NCI-H2081 (cell line): ENCODE data around the gene DDX21.
"Not testable (repeated sequence)": the region's sequence is repeated elsewhere in the genome, so short reads cannot be mapped to it uniquely, and the experiment has no call there.

Experiments
- DNase-seq, 2 experiments: peaks; one replicate each; lab custom pipeline; 2025; lab: John Stamatoyannopoulos, UW

DDX21 gene

DNA sequence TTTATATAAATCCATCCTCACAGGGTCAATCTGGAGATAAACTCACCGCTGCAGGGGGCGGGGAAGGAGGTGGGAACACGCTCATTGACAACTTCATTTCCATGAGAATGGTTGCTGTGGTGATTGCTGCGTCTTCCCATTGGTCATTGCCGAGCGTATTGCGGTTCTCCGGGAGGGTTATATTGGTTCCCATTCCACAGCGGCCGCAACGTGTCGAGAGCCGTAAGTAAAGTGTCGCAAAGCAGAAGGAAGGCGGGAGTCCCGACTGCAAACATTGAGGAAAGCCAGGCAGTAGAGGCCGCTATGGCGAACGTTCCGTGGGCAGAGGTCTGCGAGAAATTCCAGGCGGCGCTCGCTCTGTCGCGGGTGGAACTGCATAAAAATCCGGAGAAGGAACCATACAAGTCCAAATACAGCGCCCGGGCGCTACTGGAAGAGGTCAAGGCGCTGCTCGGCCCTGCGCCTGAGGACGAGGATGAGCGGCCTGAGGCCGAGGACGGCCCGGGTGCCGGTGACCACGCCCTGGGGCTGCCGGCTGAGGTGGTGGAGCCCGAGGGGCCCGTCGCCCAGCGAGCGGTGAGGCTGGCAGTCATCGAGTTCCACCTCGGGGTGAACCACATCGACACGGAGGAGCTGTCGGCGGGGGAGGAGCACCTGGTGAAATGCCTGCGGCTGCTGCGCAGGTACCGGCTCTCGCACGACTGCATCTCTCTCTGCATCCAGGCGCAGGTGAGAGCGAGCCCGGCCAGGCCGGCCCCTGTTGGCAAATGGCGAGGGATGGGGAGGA lies 32.8 kb downstream of the DDX21 start, which contains the start of gene KIFBP:
Gene KIFBP, plus strand, starts transcription at position 274 of the 787 bp plus-strand sequence. Its CDS starts 30 bp downstream, at position 304.
- DNase-seq: peak; percentile 93 to 97

DNA sequence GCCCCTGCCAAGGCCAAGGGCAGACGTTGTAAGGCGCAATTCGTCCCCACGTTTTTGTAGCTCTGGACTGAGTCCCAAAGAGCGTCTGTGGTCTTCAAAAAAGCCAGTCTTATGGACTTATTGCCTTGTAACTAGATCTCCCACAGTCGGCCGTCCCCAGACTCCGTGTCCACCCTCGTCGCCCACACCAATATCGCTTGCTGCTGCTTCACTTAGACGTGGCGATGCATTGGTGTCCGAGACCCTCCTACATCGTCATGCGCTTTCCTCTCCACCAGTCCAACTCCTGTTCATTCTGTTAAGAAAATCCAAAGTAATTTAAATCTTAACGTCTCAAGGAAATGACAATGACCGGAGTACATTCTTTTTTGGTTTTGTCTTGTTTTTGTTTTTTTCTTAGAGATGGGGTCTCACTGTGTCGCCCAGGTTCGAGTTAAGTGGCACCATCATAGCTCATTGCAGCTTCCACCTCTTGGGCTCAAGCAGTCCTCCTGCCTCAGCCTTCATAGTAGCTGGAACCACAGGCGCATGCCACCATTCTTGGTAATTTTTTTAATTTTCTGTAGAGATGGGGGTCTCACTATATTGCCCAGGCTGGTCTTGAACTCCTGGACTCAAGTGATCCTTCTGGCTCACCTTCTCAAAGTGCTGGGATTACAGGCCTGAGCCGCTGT lies 33.5 kb downstream of the DDX21 start:
- no peak for DNase-seq

DNA sequence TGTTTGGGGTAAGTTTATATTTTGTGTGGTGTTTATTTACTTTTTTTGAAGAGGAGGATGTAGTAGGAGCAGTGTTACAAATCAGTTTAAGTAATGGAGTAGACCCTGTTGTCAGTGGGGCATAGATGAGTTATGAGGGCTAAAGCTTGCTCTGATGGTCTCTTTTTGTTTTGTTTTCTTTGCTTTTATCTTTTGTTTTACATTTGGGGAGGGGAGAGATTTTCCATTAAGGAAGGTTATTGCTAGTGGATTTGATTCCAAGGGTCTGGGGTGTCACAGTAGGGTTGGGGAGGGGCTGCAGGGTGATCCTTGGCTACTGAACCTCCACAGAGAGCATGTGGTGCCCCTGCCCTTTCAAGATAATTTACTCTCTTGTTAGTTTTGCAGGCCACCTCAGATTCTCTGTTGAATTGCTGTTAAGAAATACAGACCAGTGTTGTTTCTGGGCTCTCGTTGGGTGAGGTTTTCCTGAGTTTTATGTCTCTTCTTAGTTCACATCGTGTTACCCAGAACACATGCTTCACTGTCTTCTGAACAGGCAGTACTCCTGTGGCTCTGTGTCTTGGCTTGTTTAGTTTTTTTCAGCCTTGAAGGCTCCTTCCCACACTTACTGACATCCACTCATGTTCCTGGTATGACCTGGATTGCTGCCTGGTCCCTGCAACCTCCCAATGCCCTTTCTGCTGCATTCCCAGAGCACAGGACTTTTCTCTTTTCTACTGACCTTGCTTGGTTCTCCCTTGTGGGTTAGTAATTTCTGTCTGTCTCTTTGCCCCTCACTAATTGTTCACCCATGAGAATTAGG lies 36.9 kb downstream of the DDX21 start:
- no peak for DNase-seq

DNA sequence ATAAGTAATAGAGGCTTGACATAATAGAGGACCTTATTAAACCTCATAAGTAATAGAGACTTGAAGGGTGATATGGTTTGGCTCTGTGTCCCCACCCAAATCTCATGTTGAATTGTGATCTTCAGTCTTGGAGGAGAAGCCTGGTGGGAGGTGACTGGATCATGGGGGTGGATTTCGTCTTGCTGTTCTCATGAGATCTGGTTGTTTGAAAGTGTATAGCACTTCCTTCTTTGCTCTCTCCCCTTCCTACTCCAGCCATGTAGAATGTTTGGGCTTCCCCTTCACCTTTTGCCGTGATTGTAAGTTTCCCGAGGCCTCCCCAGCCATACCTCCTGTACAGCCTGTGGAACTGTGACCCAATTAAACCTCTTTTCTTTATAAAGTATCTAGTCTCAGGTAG lies 41.2 kb downstream of the DDX21 start:
- DNase-seq: no peak

DNA sequence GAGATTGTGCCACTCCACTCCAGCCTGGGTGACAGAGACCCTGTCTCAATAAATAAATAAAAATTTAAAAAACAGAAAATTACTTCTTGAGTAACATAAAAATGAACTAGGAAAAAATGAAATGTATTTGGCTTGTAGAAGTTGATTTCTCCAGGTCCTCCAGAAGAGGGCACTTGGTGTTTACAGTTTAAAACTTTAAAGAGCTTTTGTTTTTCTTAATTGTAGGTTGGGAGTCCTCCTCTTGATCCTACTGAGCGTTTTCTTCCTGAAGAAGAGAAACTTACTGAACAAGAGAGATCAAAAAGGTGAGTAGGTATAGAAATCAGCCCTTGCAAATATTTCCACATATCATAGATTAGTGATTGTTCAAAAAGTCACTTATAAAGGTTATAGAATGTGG lies 48.9 kb downstream of the DDX21 start:
- no peak for DNase-seq

DNA sequence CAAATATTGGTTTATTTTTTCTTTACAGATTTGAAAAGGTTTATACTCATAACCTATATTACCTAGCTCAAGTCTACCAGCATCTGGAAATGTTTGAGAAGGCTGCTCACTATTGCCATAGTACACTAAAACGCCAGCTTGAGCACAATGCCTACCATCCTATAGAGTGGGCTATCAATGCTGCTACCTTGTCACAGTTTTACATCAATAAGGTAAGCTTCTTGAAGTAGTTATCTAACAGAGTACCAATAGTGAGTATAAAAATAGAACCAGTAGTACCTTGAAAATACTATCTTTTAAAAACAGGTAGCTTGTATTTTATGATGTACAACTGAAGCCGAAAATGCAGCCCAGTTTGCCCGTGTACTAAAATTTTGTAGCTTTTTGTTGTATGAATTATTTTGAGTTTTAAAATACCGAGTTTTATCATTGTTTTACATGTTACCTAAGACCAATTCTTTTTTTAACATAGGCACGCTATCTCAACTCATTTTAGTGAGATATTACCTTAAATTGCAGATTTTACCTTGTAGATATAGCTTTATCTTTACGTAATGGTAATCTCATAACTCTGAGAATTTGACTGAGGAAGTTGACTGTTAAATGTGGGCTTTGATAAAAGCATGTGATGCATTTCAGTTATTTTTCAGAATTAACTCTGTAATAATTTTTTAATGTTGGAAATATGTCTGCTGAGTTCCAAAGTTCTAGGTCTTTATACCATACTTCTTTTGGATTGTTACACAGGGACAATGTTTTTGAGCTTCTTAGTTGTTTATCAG lies 49.9 kb downstream of the DDX21 start:
- no peak for DNase-seq

DNA sequence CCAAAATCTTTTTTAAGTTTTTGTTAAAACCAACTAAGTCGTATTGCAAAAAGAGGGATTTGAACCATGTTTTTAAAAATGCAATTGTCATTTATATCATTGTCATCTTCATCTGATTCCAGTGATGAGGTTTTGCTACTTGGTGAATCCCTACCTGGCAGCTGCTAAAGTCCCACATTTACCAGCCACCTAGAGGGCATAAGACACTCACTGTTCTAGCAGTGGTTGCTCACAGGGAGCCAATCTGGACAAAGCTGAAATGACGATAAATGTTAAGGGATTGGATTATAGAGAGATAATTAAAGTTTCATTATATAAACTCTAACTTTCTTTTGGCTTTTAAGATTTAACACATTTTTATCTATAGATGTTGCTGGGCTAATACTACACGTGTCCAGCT lies 51.3 kb downstream of the DDX21 start:
- no peak for DNase-seq

DNA sequence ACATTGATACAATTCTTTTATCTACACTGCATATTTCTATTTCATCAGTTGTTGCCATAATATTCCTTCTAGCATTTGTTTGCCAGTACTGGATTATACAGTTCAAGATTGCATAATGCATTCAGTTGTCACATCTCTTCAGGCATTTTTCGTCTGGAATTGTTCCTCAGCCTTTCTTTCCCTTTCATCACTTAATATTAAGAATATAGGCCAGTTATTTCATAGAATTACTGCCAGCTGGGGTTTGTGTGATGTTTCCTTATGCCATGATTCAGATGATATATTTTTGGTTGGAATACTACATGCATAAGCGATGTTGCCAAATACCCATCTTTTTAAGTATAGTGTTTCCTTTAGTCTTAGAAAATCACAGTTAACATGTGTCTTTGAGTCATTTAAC lies 53.4 kb downstream of the DDX21 start:
- no peak for DNase-seq

DNA sequence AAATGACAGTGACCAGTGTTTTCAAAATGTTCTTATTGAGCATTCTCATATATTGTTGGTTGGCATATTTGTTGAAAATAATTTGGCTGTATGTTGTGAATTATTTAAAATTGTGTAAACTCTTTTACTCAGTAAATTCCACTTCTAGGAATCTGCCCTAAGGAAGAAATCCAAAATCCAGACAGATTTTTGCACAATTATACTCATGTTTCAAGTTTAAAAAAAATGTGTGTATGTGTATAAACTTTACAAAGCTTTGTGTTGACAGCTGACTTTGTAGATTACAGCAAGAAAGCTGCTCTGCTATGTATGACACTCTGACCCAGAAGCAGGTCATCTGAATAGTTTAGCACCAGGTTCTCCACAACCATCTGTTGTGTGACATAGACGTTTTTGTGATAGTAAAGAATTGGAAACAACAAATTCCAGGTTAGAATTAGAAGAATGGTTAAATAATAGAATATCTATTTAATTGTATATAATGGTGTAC lies 54.2 kb downstream of the DDX21 start:
- no peak for DNase-seq

DNA sequence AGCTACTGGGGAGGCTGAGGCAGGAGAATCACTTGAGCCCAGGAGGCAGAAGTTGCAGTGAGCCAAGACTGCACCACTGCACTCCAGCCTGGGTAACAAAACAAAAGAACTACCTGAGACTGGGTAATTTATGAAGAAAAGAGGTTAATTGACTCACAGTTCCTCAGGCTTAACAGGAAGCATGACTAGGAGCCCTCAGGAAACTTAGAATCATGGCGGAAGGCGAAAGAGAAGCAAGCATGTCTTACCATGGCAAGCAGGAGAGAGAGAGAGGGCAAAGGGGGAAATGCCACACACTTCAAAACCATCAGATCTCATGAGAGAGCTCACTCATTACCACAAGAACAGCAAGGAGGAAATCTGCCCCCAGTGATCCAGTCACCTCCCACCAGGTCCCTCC lies 56.8 kb downstream of the DDX21 start:
- not testable (repeated sequence) for DNase-seq

DNA sequence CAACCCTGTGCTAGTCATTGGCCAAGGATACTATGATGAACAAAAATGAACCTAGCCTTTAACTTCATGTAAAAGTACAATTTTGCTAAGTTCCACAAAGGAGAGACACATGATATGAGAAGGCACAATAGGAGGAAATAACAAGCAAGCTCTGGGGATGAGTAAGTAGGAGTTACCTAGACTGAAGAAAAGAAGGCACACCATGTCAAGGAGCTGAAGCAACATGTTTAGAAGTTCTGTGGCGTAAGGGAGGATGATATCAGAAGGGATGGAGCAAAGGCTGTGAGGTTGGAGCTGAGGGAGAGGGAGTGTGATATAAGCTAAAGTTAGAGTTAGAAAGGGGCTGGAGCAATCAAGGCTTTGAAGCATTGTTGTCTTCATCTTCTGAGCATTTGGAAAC lies 58.2 kb downstream of the DDX21 start:
- DNase-seq: no peak

DNA sequence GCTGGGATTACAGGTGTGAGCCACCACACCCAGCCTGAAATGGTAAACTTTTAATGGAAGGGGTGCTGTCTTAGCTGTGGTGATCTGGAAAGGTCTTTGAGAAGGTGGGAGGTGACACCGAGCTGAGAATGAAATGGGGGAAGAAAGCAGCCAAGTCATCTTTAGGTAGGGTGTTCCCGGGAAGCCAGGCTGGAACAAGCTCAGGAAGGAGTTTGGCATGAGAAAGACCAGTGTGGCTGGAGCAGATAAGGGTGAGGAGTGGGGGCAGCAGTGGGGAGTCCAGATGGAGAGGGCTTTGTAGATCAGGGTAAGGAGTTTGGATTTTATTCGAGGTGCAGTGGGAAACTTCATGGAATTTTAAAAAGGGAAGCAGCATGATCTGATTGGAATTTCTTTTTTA lies 62.6 kb downstream of the DDX21 start:
- DNase-seq: no peak

DNA sequence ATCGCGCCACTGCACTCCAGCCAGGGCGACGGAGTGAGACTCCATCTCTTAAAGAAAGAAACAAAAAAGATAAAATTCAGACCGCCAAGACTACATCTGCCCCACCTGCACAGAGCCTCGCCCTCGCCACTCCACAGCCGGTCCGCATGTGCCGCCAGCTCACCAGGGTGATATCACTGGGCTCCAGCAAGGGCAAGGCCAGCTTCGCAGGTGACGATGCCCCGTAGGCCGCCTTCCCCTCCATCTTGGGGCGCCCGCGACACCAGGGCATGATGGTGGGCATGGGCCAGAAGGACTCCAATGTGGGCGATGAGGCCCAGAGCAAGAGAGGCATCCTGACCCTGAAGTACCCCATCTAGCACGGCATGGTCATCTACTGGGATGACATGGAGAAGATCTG lies 66.6 kb downstream of the DDX21 start:
- DNase-seq: no peak

DNA sequence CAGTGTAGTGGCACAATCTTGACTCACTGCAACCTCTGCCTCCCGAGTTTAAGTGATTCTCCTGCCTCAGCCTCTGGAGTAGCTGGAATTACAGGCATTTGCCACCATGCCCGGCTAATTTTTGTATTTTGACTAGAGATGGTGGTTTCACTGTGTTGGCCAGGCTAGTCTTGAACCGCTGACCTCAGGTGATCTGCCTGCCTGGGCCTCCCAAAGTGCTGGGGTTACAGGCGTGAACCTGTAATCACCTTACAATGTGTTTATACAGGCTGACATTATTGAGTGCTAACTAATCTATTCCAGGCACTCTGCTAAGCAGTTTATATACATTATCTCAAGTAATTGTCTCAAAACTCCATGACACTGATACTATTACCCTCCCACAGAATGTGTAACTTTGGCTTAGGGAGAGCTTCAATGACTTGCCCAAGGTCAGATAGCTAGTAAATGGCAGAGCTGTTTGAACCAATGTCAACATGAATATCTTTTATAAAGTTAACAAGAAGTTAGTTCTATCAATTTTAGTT lies 69.5 kb downstream of the DDX21 start:
- DNase-seq: no peak

DNA sequence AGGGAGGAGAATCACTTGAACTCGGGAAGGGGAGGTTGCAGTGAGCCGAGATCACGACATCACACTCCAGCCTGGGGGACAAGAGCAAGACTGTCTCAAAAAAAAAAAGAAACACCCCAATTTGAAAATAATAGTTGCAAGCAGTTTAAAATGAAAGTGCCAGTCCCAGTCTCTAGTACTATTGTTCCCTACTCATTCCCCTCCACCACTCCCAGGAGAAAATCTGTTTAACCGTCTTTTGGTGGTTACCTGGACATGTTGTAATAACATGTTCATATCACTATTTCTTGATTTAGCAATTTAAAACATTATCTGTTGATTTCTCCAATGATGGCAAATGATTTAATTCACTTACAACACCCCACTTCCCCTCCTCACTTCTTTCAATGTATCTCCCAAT lies 77.3 kb downstream of the DDX21 start:
- DNase-seq: no peak
